ENCODE data around the gene C4orf51.

C4orf51 gene

DNA sequence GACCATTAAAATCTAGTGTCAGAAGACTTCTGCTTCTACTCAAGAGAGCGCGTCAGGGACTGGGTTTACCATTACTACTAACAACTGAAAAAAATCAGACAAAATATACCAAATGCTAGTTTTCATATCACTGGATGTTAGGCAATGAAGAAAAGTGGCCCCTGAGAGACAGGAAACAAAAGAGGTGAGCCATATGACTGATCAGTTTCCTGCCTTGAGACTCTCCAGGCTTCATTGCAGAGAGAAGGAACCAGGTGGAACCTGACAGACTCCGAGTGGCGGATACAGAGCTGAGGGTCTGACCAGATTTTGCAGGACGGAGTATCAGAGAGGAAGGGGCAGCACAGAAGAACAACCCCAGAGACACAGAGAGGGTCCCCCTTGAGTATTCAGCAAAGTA, 86.3 kb downstream of the C4orf51 start:
- Histone ChIP-seq H3K27ac (ENCODE audit: low read depth, low read length) (no peak overlapping the region), H3K9ac (ENCODE audit: low read length) (no peak overlapping the region), H3K36me3 (ENCODE audit: control insufficient read depth, insufficient read depth, low read length) (peaks cover 10% of the 10 kb centered on the region), H3K4me3 (ENCODE audit: low read length) (no peak overlapping the region), H3K4me1 (ENCODE audit: control insufficient read depth, insufficient read depth, low read length) (no peaks in the 10 kb centered on the region), H3K27me3 (ENCODE audit: control insufficient read depth, insufficient read depth, low read length) (no peaks in the 10 kb centered on the region)

DNA sequence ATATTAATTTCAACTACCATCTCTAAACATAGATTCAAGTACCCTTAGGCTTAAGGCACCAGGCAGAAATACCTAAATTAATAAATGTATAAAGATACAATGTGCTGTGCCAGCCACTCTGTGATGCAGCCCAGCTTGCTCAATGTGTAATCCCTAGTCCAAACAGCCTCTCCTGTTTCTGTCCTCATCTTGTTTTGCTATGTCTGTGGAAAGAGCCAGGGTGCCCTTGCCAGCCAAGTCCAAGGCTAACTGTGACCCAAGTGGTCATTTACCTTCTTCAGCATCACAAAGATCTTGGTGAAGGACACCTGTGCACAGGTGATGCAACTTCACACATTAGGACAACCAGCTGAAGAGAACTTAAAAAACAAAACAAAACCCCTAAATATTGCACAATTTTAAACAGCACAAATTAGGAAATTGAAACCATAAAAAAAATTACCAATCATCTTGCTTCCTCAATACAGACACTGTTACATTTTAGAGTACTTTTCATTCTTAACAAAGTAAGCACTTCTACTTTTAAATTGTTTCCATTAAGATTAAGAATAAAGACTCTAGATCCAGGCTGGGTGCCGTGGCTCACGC, 89.6 kb downstream of the C4orf51 start:
- Histone ChIP-seq H3K27me3 (ENCODE audit: control insufficient read depth, insufficient read depth, low read length) (no peaks in the 10 kb centered on the region), H3K9ac (ENCODE audit: low read length) (no peak overlapping the region), H3K4me1 (ENCODE audit: control insufficient read depth, insufficient read depth, low read length) (peaks cover 15% of the 10 kb centered on the region), H3K36me3 (ENCODE audit: control insufficient read depth, insufficient read depth, low read length) (peaks cover 9% of the 10 kb centered on the region), H3K27ac (ENCODE audit: low read depth, low read length) (no peak overlapping the region), H3K4me3 (ENCODE audit: low read length) (no peak overlapping the region)

DNA sequence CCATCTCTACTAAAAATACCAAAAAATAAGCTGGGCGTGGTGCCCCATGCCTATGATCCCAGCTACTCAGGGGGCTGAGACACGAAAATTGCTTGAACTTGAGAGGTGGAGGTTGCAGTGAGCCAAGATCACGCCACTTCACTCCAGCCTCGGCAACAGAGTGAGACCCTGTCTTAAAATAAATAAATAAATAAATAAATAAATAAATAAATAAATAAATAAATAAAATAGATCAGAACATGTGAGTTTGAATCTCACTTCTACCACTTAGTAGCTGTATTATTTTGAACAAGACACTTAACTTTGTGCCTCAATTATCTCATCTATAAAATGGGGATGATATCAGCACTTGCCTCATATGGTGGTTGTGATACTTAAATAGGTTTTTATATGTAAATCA, 90.2 kb downstream of the C4orf51 start:
- Histone ChIP-seq H3K36me3 (ENCODE audit: control insufficient read depth, insufficient read depth, low read length) (peaks cover 6% of the 10 kb centered on the region), H3K4me1 (ENCODE audit: control insufficient read depth, insufficient read depth, low read length) (peaks cover 15% of the 10 kb centered on the region), H3K27me3 (ENCODE audit: control insufficient read depth, insufficient read depth, low read length) (no peaks in the 10 kb centered on the region), H3K4me3 (ENCODE audit: low read length) (no peak overlapping the region), H3K9ac (ENCODE audit: low read length) (no peak overlapping the region), H3K27ac (ENCODE audit: low read depth, low read length) (no peak overlapping the region)

DNA sequence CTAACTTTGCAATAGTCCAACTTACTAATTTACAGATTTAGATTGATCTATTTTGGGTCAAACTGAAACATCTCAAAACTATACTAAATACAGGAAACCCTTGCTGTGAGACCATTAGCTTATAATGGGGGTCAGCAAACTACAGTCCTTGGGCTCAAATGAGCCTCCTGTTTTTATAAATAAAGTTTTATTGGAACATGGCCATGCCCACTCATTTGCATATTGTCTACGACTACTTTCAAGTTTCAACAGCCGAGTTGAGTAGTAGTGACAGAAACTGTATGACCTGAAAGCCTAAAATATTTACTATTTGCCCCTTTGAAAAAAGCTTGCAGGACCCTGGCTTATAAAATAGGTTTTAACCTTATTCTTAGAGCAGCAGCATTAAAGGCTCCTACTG, 92.4 kb downstream of the C4orf51 start:
- no peak overlapping the region for H3K9ac ChIP-seq (ENCODE audit: low read length)
- H3K4me3 ChIP-seq (ENCODE audit: low read length), result no peak overlapping the region
- H3K4me1 ChIP-seq (ENCODE audit: control insufficient read depth, insufficient read depth, low read length), result peaks cover 15% of the 10 kb centered on the region
- no peaks in the 10 kb centered on the region for H3K27me3 ChIP-seq (ENCODE audit: control insufficient read depth, insufficient read depth, low read length)
- peaks cover 8% of the 10 kb centered on the region for H3K36me3 ChIP-seq (ENCODE audit: control insufficient read depth, insufficient read depth, low read length)
- no peak overlapping the region for H3K27ac ChIP-seq (ENCODE audit: low read depth, low read length)

DNA sequence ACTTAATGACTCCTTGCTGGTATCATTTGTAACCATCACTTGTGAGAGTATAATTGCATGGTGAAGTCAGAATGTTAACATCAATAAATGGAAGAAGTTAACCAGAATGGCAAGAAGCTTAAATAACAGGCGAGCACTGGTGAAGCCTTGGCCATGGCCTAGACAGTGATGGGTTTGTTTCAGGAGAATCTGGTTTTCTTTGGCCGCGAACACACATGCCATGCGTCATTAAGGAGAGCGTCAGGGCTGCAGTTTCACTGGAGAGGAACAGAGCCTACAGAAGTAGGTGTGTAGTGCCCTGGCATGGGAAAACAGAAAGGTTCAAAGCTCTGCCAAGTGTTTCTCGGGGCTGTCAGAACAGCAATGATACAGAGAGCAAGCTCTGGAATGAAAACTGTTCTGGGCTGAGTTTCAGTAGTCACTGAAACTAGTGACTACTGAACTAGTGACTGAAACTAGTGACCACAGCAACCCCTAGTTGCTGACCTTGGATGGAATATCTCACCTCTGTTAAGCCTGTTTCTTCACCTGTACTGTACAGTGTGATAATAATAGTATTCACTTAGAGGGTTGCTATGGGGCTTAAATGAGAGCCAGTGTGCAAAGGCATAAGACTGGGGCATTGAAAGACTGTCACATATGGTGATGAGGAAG, 93.8 kb downstream of the C4orf51 start:
- Histone ChIP-seq H3K36me3 (ENCODE audit: control insufficient read depth, insufficient read depth, low read length) (peaks cover 8% of the 10 kb centered on the region), H3K27me3 (ENCODE audit: control insufficient read depth, insufficient read depth, low read length) (no peaks in the 10 kb centered on the region), H3K4me1 (ENCODE audit: control insufficient read depth, insufficient read depth, low read length) (peaks cover 15% of the 10 kb centered on the region), H3K27ac (ENCODE audit: low read depth, low read length) (peak overlapping the region; percentile 55), H3K9ac (ENCODE audit: low read length) (no peak overlapping the region), H3K4me3 (ENCODE audit: low read length) (no peak overlapping the region)

DNA sequence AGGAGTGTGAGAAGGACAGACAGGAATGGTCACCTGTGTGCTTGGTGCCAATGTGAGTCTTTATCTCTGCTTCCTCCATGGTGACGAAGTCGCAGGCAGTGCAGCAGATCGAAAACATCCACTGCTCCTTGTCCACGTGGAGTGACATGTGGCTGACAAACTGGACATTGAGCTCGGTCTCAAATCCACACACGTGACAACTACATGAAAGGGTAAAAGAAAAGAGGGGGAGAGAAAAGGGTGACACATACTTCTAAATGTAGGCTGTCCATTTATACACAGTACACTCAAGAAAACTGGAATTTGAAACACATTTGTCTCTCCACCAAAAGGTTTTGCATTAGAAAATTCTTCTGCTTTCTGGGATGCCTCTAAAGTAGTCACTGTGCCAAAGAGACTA, 94.5 kb downstream of the C4orf51 start:
- Histone ChIP-seq H3K4me1 (ENCODE audit: control insufficient read depth, insufficient read depth, low read length) (peaks cover 15% of the 10 kb centered on the region), H3K4me3 (ENCODE audit: low read length) (no peak overlapping the region), H3K9ac (ENCODE audit: low read length) (no peak overlapping the region), H3K27ac (ENCODE audit: low read depth, low read length) (peak overlapping the region; percentile 55), H3K36me3 (ENCODE audit: control insufficient read depth, insufficient read depth, low read length) (peaks cover 8% of the 10 kb centered on the region), H3K27me3 (ENCODE audit: control insufficient read depth, insufficient read depth, low read length) (no peaks in the 10 kb centered on the region)

DNA sequence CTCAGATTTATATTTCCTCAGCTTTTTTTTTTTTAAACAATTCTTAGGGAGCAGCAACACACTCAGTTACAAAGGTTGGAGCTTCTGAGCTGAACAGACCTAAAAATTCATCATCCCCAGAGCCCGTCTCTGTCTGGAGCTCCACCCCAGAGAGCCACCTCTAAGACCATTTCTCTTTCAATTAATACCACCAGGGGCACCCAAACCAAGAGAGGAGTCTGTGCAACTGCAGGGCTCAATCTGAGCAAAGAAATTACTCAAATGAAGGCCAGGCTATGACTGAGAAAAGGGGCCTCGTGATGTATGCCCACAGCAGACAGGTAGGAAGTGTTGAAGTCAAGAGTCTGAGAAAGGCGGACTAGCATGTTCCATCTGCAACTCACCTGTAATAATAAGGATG, 95.5 kb downstream of the C4orf51 start:
- no peak overlapping the region for H3K27ac ChIP-seq (ENCODE audit: low read depth, low read length)
- H3K4me3 ChIP-seq (ENCODE audit: low read length), result no peak overlapping the region
- H3K36me3 ChIP-seq (ENCODE audit: control insufficient read depth, insufficient read depth, low read length), result peaks cover 8% of the 10 kb centered on the region
- H3K9ac ChIP-seq (ENCODE audit: low read length), result no peak overlapping the region
- peaks cover 15% of the 10 kb centered on the region for H3K4me1 ChIP-seq (ENCODE audit: control insufficient read depth, insufficient read depth, low read length)
- no peaks in the 10 kb centered on the region for H3K27me3 ChIP-seq (ENCODE audit: control insufficient read depth, insufficient read depth, low read length)

DNA sequence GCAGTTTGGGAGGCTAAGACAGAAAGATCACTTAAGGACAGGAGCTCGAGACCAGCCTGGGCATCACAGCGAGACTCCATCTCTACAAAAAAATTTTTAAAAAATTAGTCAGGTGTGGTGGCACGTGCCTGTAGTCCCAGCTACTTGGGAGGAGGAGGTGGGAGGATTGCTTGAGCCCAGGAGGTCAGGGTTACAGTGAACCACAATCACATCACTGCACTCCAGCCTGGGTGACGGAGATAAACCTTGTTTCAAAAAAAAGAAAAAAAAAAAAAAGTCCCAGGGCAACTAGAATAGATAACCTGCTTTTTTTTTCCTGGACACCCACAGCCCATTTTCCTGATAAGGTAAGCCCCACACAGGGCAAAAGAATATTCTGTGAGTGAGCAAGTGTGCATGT, 96.3 kb downstream of the C4orf51 start:
- Histone ChIP-seq H3K9ac (ENCODE audit: low read length) (no peak overlapping the region), H3K27ac (ENCODE audit: low read depth, low read length) (no peak overlapping the region), H3K27me3 (ENCODE audit: control insufficient read depth, insufficient read depth, low read length) (no peaks in the 10 kb centered on the region), H3K4me3 (ENCODE audit: low read length) (no peak overlapping the region), H3K4me1 (ENCODE audit: control insufficient read depth, insufficient read depth, low read length) (peaks cover 15% of the 10 kb centered on the region), H3K36me3 (ENCODE audit: control insufficient read depth, insufficient read depth, low read length) (peaks cover 8% of the 10 kb centered on the region)

DNA sequence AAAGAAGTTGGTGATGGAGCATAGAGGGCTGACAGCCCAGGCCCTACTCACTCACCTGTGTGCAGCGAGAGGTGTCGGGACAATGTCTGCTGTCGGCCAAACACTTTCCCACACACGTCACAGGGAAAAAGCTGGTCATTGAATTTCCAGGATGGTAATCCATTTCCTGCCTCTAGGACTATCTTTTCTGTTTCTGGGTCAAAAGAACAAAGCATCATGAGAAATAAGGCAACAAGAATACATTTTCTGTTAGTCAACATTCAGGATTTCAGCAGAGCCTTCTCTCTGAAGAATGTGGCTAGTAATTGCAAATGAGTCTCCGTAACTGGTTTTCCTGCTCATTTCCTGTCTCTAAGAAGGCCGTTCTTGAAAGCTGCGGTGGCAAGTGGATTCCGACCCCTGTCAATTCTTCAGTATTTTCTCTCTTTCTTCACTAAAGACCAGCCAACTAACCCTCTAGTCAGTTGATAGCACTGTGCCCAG, 99.4 kb downstream of the C4orf51 start:
- no peak overlapping the region for H3K4me3 ChIP-seq (ENCODE audit: low read length)
- H3K4me1 ChIP-seq (ENCODE audit: control insufficient read depth, insufficient read depth, low read length), result peaks cover under 1% of the 10 kb centered on the region
- H3K9ac ChIP-seq (ENCODE audit: low read length), result no peak overlapping the region
- peaks cover 5% of the 10 kb centered on the region for H3K36me3 ChIP-seq (ENCODE audit: control insufficient read depth, insufficient read depth, low read length)
- no peaks in the 10 kb centered on the region for H3K27me3 ChIP-seq (ENCODE audit: control insufficient read depth, insufficient read depth, low read length)
- H3K27ac ChIP-seq (ENCODE audit: low read depth, low read length), result no peak overlapping the region

DNA sequence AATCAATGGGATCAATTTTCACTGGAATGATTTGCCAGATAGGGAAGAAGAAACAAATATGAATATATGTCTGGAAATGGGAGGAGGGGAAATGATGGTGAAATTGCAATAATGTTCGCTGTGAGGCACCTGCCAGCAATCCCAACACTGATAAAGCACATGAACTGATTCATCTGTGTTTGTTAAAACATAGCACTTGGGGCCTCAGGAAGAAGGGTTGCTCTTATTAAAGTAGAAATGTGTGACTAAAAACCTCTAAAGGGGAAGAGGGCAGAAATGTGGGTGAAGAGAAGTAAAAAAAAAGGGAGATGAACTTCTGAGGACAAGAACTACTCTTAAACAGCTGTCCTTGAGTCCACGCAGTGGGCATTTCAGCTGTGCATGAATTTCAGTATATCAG, 101.4 kb downstream of the C4orf51 start:
- Histone ChIP-seq H3K4me1 (ENCODE audit: control insufficient read depth, insufficient read depth, low read length) (no peaks in the 10 kb centered on the region), H3K27me3 (ENCODE audit: control insufficient read depth, insufficient read depth, low read length) (no peaks in the 10 kb centered on the region), H3K9ac (ENCODE audit: low read length) (no peak overlapping the region), H3K27ac (ENCODE audit: low read depth, low read length) (no peak overlapping the region), H3K36me3 (ENCODE audit: control insufficient read depth, insufficient read depth, low read length) (no peaks in the 10 kb centered on the region), H3K4me3 (ENCODE audit: low read length) (no peak overlapping the region)
